ENCODE data around the gene TRDN.
"Not testable (repeated sequence)": the region's sequence is repeated elsewhere in the genome, so short reads cannot be mapped to it uniquely, and the experiment has no call there.

Gene TRDN

DNA sequence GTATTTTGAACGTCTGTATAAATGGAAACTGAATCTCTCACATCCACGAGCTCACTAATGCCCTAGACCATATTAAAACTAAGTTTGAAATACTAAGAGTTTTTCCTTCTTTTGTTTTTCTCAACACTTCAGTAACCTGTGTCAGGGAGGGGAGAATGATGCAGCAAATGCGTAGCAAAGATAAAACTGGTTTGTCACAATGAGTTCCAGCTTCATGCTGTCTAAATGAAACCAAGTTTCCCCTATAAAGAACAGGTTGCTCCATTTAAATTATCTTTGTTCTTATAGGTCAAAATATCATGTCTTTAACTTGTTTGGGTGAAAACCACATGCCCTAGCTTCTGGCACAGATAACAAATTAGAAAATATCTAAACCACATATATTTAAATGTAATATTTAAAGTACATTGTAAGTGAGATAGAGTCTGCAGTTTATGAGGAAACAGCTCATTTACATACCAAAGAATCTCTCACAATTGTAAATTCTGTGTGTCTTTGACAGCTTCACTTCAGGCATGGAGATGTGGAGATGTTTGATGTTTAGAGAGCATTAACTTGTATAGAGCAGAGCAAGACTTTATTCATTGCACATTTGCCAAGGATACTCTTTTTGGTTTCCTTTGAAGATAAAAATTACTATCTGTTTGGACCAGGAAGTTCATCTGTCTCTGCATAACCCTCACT is 7.3 kb downstream of the TRDN start:
- DNase-seq = no peak

DNA sequence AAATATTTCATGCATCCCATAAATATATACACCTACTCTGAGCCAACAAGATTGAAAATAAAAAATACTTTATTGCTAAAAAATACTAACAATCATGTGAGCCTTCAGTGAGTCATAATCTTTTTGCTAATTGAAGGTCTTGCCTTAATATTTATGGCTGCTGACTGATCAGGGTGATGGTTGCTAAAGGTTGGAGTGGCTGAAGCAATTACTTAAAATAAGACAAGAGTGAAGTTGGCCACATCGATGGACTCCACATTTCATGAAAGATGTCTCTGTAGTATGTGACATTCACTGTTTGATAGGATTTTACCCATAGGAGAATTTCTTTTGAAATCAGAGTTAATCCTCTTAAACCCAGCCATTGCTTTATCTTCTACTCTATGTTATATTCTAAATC is 11.1 kb downstream of the TRDN start:
- no peak for DNase-seq

DNA sequence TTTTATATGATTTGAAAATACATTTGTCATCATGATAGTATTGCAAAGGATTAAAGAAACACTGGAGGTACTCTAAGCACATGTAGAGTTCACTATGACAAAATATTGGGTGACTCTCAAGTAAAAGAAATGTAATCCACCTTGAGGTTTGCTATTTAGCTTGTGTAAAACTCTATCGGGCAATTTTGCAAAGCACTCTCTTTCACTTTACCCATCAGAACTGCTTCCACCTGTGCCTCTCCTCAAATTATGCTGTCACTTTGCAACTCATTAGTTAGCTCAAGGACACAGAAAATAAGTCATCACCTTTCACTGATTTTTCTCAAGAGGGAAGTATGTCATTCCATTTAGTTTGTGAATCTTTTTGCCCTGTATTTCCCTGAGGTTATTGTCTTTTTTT is 14.0 kb downstream of the TRDN start:
- DNase-seq = no peak

DNA sequence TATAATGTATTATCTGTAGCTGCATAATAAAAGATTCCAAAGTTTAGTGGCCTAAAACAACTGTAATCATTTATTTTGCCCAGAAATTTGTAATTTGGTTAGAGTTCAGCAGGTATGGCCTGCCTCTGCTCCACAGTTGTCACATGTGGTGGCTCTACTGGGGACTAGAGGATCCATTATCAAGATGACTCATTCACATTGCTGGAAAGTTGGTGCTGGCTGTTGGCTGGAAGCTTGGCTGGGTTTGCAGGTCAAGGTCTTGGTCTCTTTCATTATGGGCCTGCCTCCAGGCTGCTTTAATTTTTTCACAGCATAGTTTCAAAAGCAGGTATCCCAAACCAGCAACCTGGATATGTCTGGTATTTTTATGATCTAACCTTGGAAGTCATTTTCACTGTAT is 17.6 kb downstream of the TRDN start:
- no peak for DNase-seq

DNA sequence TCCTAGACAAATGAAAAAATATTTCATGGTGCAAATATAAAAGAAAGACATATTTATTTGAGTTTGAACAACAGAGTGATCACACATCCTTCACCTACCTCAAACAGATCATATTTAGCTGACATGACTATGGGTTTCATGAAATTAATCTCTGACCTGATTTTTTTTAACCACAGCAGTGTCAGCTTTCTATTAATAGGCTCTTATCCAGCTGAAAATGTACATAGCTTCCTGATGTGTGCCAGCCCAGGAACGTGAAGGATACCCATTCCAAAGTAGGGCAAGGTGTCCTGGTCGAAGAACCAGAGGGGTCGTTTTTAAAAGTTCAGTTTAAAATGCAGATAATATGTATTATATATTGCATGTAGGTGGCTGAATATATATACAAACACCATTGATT is 19.8 kb downstream of the TRDN start:
- no peak for DNase-seq

DNA sequence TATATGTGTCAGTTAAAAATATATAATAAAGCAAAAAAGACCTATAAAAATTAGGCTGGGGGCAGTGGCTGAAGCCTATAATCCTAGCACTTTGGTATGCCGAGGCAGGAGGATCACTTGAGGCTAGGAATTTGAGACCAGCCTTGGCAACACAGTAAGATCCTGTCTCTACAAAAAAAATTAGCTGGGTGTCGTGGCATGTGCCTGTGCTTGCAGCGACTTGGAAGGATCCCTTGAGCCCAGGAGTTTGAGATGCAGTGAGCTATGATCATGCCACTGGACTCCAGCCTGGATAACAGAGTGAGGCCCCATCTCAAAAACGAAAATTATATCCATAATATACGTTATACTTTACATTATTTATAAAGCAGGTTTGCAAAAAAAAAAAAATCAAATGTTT is 20.7 kb downstream of the TRDN start:
- no peak for DNase-seq

DNA sequence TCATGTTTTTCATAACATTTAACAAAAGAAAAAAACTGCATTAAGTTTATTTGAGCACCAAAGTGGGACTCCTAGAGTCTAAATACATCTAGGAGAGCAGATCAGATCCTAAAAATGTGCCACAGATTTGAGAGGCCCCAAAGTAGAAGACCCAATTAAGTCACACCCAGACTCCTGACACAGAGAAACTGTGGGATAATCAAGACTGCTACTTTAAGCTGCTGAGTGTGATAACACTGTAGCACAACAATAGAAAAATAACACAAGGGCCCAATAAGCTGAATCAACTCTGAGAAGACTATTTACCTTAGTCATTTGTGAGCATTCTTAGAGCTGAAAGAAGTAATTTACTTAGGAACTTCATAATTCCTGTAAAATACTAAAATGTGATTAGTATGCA is 26.0 kb downstream of the TRDN start:
- DNase-seq = no peak

DNA sequence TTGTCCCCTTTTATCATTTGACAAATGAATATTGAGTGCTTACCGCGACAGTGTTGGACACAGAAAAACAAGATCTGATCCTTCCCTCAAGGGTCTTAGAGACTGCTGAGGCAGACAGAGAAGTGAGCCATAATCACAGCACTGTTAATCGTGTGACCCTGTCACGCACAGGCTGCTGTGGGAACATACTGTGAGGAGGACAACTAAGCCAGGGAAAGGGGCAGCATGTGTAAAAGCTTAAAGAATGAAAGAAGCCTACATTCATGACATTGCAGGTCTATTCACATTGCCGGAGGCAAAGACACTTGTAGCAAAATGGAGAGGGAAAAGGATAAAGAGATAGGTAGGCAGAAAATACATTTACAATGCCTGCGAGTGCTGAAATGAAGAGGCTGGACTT is 32.7 kb downstream of the TRDN start:
- no peak for DNase-seq

DNA sequence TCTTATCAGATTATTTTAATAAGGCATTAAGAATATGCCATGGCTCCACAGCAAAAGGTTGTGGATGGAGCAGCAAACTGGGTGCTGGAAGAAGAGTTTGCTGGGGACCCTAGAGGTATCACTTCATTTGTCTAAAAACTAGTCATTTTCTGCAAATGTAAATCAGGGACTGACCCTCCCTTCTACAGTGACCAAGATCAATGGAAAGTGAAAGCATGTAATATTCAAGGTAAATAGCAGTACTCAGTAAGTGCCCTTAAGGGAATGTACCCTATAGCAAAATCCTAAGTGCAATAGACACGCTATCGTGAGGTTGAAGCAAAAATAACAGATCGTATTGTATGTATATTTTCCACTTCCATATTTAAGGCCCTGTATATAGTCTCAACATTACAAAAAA is 38.7 kb downstream of the TRDN start:
- DNase-seq = no peak

DNA sequence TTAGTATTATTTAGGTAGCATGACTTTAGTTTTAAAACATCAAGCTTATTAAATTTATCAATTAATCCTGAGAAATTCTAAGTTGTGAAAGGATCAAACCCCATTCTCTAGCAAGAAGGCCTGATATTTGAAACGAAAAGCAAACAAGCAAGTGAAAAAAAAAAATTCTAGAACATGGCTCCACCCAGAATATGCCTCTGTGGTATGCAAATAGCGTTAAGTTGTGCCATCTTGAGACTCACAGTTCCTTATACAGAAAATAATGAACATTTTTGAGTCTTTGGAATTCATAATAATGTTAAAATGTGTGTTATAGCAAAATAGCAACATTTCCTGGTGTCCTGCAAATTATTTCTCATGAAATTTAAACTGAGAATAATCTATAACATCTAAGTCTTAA is 42.0 kb downstream of the TRDN start:
- DNase-seq = no peak

DNA sequence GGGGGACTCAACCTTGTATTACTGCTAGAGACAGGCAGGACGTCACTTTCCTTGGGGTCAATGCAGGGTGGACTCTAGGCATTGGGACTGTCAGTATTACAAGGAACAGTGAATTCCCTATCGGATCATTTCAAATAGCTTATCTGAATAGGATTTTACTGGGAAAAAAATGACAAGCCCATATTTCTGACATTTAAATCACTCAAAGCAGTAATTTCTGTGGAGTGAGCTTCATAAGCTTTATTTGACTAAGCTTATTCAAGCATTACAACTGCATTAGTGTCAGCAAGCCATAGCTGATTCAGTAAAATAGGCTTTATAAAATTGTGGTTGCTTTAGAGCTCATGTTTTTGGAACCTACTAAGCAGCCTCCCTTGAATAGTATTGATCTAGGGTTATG is 44.3 kb downstream of the TRDN start:
- no peak for DNase-seq

DNA sequence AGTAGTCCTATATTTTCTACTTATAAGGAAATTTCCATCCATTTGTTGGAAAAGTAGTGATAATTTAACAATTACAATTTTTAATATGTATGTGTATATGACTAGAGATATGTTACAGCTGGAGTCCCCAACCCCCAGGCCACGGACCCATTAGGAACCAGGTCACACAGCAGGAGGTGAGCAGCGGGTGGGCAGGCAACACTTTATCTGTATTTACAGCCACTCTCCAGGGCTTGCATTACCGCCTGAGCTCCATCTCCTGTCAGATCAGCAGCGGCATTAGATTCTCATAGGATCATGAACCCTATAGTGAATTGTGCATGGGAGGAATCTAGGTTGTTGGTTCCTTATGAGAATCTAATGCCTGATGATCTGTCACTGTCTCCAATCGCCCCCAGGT is 46.8 kb downstream of the TRDN start:
- DNase-seq = no peak

DNA sequence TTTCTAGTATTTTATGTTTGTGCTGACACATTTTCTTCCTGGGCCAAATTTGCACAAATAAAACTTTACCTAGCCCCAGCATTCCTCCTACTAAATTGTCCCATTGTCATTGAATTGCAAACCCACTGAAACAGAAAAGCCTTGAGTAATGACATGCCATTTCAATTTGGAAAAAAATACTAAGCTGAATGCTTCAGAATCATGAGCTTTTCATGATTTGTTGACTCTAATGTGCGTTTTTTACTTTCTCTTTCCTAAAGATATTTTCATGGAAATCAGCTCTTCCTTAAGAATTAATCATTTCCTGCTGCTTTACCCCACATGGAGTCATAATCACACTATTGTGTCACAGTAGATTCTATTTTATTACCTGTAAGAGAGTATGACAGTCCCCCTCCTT is 47.4 kb downstream of the TRDN start:
- DNase-seq = no peak

DNA sequence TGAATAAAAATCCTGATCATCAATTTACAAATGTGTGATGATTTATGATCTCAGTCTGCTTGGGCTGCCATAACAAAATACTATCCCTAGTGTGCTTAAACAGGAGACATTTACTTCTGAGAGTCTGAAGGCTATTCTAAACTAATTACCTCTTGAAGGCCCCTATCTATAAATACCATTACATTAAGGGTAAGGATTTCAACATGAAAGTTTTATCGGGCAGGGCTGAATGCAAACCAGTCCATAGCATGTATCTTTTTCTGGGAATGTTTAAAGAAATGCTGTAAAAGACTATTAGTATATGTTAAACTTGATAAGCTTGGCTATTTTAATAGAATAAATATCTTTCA is 48.2 kb downstream of the TRDN start:
- no peak for DNase-seq

DNA sequence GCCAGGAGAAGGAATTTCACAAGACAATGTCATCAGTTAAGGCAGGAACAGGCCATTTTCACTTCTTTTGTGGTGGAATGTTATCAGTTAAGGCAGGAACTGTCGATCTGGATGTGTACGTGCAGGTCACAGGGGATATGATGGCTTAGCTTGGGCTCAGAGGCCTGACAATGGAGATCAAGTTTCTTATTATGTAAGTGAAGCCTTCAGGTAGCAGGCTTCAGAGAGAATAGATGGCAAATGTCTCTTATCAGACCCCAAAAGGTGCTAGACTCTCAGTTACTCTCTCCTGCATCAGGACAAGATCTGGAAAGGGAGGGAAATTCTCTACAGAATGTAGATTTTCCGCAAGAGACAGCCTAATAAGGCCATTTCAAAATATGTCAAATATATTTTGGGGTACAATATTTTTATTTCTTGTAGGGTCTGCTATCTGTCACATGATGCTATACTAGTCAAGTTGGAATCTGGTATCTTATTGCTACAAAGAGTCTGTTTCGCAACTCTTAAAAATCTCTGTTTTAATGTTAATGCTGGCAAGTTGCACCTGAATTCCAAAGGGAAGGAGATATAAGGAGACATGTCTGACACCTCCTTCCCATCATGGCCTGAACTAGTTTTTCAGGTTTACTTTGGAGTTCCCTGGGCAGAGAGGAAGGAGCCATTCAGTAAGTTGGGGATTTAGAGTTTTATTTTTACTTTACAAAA is 48.8 kb downstream of the TRDN start:
- DNase-seq = no peak

DNA sequence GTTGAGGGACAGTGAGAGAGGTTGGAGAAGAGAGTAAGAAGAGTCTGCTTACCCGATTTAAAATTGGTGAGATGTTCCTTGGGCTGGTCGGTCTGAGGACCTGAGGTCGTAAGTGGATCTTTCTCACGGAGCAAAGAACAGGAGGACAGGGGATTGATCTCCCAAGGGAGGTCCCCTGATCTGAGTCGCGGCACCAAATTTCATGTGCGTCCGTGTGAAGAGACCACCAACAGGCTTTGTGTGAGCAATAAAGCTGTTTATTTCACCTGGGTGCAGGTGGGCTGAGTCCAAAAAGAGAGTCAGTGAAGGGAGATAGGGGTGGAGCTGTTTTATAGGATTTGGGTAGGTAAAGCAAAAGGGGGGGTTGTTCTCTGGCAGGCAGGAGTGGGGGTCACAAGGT is 49.3 kb downstream of the TRDN start:
- not testable (repeated sequence) for DNase-seq

DNA sequence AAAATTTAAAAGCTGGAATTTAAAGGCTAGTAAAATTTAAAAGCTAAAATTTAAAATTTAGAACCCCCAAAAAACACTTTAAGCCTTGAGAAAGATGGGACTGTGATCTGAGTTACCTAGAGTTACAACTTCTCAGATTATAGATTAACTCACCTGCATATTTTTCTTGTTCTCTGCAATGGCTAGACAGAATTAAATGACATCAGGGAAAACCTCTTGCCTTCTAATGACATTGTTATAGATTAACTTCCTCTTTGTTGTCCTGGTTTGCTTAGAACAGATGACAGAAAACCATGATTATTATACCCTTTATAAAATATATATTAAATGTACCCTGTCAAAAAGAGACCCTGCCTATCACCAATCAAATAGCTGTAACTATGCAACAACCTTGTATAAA is 56.4 kb downstream of the TRDN start:
- no peak for DNase-seq

DNA sequence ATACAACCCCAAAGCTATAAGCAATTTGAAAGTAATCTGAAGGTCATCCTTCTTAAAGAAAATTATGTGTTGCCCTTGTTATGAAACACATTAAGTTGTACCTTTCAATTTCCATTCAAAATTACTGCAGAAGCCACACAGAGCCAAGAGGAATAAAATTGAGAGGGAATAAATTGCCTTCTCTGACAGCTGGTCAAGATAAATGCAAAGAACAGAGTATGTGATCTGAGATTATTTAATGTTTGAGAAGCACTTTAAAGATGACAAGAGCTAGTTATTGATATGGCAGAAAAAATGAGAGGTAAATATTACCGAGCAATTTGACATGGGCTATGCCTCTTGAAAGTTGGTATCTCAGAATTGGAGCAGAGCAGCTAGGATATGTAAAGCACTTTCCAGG is 61.6 kb downstream of the TRDN start:
- no peak for DNase-seq

DNA sequence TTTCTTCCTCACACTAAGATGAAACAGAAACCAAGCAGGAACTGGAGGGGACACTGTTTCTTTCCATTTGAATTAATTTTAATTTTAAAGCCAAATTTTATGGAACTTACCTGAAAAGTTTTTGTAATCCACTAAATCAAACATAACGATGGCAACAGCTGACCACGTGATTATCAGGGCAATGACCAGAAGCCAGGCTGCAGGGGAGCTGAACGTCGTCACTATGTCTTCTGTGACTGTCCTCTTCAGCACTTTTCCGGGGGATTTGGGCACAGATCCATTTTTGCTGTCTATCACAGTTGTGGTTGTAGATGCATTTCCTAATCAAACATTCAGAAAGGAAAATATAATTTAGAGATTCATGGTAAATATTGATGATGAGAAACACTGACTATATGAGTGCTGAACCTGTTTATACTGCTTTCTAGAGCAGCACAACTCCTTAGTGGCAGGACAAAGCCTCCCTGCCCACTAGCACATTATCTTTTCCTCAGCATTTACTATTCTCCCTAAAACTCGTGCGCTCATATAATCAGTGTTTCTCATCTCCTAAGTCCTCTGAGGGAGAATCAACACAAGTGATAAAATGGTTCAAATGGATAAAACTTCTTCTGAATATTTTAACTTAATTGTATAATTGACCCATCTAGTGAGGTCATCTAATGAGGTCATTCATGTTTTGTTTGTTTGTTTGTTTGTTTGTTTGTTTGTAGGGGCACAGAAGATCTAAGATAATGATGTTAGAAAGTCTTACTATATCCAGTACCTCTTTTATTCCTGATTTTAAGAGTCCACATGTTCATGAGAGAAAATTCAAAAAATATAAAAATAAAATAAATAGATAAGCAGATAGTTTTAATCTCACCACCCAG is 65.7 kb downstream of the TRDN start:
- no peak for DNase-seq

DNA sequence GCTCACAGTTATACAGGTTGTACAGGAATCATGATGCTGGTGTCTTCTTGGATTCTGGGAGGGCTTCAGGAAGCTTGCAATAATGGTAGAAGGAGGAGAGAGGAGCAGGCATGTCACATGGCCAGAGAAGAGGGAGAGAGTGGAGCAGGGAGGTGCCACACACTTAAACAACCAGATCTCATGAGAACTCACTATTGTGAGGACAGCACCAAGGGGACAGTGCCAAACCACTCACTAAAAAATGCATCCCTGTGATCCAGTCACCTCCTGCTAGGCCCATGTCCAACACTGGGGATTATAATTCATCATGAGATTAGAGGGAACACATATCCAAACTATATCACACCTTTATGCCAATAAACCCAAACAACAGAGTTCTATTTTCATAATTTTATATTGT is 67.2 kb downstream of the TRDN start:
- no peak for DNase-seq

DNA sequence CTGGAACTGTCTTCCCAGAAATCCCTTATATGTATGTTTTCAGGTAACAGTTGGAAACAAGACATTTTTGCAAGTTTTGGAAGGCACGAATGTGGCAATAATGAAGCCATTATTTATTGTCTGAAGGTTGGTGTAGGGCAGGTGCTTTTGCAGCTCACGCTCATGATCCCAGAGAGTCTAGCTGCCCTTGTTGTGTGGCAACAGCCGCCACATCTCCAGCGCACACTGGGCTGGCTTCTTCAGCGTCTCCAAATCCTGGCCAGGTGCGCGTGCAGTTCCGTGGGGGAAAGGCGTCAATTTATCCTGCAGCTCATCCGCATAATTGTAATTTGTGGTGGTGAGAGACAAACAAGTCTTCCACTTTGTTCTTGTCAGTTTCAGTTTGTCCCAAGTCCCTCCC is 71.2 kb downstream of the TRDN start:
- DNase-seq = no peak

DNA sequence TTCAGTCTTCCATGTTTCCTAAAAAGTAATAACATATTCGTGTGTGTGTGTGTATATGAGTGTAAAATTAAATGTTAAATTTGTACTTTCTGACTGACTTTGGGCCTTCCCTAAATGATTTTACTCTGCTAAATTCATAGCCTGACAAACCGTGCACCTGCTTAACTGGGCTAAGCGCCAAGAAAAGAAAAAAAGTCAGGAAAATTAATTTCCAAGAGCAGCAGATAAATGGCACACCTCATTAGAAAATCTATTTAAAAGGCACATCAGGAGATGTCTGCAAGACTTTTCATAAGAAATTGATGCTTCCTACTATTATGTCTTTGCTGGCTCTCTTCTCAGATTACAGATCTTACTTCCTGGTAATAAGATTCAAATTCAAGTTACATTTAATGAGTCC is 72.4 kb downstream of the TRDN start:
- no peak for DNase-seq

DNA sequence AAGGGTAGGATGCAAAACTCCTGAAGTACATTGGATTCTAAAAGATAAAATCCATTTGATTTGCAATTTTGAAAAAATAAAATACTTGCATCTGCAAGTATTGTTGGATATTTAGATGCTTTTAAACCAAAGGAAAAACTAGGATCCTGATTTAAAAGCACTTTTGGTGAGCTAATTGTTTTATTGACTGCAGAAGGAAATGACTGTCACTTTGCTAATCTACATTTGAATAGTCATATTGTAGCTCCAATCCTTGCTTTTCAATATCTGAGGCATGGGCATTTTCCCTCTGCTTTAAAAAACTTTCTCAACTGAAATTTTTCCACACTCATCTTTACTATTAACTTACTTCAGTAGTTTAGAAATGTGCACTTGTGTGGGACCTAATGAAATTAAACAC is 74.1 kb downstream of the TRDN start:
- DNase-seq = no peak

DNA sequence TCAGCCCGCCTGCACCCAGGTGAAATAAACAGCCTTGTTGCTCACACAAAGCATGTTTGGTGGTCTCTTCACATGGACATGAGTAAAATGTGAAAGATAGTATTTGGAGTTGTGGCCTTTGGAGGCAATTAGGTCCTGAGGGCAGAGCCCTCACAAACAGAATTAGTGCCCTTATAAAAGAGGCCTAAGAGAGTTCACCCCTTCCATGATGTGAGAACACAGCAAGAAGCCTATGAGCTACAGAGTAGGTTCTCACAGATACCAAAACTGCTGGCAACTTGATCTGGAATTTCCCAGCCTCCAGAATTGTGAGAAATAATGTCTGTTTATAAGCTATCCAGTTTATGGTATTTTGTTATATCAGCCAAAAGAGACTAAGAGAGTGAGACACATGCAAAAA is 74.5 kb downstream of the TRDN start:
- no peak for DNase-seq

Measured in stimulated activated CD4-positive, alpha-beta T cell treated with anti-CD3 and anti-CD28 coated beads, Interleukin-4, amount 100 ng/mL, for 24 hours (primary cell).